ENCODE results near the gene MRPL2.
"Not testable (repeated sequence)": the region's sequence is repeated elsewhere in the genome, so short reads cannot be mapped to it uniquely, and the experiment has no call there.

Gene MRPL2

DNA sequence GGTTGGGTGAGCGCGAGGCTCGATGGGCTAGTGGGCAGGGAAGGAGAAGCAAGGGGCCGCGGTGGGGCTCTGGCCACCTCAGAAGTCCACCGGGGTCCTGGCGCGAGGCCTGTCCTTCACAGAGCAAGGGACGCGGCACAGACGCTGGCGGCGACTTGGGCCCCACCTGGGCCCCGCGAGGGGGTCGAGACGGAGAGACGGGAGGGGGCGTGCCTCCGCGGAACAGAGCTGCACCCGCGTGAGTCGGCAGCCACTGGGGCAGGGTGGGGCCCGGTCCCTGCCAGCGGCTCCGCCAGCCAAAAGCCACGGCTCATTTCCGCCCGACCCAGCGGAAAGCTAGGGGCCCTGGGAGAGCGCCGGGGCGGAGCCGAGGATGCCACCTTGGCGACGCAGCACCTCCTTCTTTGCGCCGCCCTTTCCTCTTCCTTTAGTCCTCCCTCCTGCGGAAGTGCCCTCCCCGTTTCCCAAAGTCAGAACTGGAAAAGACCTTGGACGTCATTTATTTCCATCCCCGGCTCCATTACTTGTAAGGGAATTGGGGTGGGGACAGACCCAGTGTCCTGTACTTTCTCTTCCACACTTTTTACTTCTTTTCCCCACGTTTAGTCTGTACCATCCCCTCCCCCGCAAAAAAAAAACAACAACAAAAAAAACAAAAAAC is 5.6 kb downstream of the MRPL2 start, which contains the start of gene CUL7:
CUL7 (minus strand) TSS at position 307 of the 661 bp plus-strand sequence. CDS start 1,063 bp downstream, outside the sequence.
- DNase-seq (ENCODE audit: low spot score), result peak; percentile 99

DNA sequence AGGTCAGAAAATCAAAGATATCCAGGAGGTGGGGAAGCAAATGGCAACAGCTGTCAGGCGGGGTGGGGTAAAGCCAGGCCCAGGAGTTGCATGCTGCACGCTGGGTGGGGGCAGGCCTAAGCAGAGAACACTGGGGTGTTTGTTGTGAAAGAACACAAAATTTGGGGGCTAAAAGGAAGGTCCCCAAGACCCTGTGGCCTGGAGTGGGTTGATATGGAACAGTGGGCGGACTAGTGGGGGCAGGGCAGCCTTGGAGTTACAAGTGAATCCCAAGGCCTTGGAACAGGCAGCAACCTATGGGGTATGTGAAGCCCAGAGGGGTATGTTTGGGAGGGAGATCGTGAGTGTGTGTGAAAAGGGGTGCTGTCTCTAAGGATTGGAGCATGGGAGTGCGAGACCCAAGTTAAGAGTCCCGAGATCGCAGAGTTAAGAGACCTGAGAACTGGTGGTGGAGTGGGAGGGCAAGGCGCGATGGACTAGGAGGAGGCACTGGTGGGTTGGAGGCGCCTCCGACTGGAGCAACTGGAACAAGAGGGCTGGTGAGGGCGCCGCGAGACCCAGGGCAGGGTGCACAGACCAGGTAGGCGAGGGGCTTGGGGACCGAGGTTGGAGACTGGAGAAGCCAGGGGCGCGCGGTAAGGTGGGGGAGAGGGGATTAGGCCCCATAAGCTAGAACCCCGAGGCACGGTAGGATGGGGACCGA is 6.2 kb downstream of the MRPL2 start:
- DNase-seq (ENCODE audit: low spot score), result peak; percentile 26

DNA sequence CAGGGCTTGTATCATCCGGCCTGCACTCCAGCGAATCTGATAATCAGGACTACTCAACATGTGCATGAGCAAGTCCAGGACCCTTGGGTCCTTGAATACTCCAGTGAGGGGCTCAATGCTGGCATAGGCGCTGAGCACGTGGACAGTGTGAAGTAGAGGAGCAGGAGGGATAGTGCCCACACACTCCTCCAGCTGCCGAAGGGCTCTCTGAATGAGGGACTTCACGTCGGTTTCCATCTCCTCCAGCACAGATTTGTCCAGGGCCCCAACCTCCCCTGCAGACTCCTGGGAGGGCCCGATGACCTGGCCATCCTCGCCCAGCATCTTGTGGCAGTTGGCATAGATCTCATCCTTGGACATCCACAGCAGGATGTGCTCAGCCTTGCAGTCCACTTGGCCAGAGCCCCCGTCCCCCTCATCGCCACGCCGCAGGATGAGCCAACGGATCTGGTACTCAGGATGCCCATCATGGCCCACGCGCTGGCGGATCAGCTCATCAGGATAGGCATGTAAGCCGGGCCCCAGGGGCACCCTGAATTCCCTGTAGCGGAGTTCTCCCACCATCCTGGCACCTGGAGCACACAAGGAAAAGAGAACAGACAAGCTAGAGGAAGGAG is 6.9 kb downstream of the MRPL2 start:
- no peak for DNase-seq (ENCODE audit: low spot score)

DNA sequence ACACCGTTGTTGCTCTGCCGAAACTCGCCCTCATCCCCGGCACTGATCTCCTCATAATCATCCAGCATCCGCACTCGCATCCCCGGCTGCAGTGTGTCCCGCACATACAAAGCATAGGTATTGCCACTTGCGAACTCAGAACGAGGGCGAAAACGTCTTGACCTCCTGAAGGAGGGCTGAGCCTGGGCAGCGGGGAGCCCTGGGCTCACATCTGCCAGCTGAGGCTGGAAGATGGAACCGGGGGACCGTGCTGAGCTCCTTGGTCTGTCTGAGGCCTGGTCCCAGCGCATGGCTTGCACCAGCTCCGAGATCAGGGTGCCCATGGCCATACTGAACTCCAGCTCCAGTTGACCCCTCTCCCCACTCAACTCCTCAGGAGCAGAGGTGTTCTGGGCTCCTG is 8.3 kb downstream of the MRPL2 start:
- DNase-seq (ENCODE audit: low spot score), result no peak

DNA sequence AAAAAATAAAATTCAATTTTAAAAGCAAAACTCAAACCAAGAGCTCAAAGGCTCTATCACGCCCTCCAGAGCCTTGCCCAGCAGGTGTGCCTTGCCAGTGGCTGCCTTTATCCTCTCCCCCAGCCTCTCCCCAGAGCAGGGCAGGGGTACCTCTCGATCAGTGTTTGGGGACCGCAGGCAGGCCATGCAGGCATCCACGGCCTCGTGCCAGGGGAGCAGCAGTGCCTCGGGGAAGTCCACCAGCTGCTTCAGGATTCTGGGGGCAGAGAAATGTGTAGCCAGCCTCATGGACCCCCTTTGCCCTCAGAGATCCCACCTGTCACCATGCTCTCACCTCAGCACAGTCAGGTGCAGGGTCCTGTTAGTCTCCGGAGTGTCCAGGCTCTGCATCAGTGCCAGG is 11.2 kb downstream of the MRPL2 start:
- DNase-seq (ENCODE audit: low spot score), result no peak

DNA sequence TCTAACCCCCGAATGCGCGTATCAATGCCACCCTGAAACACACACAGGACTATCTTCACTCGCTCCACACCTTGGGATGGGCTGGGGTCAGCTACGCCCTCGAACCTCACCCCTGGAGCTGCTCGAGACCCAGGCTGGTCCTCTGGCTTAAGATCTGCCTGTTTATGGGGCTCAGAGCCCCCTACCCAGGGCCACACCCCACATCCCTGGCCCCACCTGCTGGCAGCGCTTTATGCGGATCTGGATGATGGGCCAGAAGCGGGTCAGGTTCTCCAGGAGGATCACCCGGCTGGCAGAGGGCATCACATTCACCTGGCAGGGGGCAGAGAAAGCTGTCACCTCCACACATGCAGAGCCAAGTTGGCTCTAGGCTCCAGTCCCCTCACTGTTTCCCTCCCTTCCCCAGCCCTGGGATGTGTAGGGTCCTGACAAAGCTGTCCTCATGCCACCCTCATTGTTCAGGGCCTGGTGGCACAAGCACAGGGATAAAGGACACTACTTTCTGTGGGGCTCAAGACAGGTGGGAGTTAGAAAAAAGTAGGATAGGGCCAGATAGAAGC is 13.8 kb downstream of the MRPL2 start:
- no peak for DNase-seq (ENCODE audit: low spot score)

DNA sequence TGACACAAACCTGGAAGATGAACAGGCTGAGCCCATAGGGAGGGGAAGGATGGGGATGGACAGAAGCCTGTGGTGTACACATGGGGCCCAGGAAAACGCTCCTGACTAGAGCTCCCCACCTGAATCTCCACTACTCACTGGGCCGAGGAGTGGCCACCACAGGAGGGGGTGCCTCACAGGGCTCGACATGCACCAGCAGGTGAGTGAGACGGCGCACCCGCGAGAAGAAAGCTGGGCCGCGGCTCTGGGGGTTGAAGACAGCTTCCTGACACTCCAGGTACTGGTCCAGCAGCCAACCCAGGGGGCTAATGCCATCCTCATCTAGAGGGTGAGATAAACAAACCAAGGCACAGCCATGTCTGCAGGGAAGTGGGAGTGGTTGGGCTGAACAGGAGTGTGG is 15.9 kb downstream of the MRPL2 start:
- DNase-seq (ENCODE audit: low spot score), result no peak

DNA sequence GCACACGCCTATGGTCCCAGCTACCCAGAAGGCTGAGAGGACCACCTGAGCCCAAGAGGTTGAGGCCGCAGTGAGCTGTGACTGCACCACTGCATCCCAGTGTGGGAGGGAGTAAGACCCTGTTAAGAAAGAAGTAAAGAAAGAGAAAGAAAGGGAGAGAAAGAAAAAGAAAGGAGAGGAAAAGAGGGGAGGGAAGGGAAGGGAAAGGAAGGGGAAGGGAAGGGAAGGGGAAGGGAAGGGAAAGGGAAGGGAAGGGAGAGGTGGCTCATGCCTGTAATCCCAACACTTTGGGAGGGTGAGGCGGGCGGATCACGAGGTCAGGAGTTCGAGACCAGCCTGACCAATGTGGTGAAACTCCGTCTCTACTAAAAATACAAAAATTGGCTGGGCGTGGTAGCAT is 17.8 kb downstream of the MRPL2 start:
- DNase-seq (ENCODE audit: low spot score), result not testable (repeated sequence)

DNA sequence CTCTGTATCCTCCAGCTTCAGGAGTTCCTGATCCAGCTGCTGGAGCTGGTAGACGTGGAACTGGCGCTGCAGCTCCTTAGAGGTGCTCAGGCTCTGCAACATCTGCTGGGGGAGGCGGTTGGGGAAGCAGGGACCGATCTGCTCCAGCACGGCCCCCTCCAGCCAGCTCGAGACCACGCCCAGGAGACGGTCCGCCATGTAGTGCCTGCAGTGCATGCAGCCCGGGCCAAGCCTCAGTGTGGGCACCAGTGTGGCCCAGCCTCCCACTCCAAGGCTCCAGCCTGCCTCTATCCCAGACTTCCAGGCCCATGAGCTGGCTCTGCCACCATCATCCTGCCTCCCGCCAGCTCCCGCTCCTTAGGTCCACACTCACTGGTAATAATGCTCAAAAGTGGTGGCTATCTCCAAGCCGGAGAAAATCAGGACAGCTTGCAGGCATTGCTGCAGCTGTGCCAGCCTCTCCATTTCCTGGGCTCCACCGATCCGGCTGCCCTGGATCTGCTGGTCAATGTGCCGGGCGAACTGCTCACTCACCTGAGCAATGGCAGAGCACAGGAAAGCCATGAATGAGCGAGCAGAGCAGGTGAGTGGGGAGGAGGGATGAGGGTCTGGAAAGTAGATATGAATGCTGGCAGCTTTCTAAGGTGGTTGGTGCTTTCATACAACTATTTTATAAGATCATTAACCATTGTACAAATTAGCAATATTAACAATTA is 18.5 kb downstream of the MRPL2 start:
- no peak for DNase-seq (ENCODE audit: low spot score)

DNA sequence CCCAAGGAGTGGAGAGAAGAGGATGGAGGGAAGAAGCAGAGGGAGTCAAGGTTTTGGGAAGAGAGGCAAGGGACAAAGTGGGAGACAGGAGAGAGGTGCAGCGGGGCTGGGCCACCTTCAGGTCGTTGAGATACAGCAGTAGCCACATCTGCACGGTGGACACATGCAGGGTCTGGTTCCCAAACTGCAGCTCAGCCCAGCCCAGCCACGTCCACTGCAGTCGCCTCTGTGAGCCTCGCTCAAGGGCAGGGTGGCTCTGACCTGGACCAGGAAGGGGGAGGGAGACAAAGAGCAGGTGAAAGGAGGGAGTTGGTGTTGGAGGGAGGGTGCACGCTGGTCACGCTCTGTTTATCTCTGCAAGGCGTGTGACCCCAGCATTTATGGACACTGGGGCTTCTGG is 20.5 kb downstream of the MRPL2 start:
- DNase-seq (ENCODE audit: low spot score), result no peak

DNA sequence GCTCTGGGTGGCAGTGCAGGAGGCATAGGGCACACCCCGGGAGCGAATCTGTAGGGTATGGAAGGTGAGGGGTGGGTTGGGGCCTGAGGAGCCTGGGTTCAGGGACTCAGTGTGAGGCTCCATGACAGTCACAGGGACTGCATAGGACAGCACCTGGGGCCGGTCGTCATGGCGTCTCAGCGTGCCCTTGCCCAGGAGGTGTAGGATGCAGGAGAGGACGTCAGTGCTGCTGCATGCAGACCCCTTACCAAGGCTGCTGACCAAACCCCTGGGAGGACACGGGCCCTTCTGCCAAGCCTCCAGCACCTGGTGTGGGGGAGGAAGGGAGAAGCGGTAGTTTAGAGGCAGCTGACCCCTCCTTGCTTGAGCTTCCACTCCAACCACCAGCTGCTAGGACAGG is 21.5 kb downstream of the MRPL2 start:
- no peak for DNase-seq (ENCODE audit: low spot score)

DNA sequence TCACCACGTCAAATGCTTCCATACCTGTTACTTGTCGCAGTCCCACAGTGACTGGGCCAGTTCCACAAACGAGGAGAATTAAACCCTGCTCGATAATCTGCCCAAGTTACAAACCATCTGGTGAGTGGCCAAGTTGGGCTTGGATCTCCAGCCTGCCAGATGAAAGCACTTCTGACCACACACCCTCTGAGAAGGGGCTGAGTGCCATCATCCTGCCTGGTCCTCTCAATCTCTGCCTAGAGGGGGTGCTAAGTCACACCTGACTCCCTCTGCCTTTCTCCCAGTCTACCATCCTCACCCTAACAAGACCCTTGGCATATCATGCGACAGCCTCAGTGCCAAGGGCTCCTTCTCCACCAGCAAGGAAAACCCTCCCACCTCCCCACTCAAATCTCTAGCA is 22.0 kb downstream of the MRPL2 start:
- DNase-seq (ENCODE audit: low spot score), result no peak

DNA sequence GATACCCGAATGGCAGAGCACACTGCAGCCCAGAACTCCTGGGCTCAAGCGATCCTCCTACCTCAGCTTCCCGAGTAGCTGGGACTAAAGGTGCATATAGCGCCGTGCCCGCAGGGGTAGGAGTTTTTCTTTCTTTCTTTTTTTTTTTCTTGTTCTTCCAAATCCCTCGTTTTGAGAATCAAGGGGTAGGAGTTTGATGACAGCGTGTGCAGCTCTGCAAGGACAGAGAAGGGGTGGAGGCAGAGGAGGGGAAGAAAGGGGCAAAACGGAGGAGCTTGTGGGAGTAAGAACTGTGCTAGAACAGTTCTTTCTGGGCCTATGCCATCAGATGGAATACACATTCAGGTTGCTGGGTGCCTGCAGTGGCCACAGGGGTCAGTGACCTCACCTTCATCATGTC is 22.5 kb downstream of the MRPL2 start:
- DNase-seq (ENCODE audit: low spot score), result no peak

DNA sequence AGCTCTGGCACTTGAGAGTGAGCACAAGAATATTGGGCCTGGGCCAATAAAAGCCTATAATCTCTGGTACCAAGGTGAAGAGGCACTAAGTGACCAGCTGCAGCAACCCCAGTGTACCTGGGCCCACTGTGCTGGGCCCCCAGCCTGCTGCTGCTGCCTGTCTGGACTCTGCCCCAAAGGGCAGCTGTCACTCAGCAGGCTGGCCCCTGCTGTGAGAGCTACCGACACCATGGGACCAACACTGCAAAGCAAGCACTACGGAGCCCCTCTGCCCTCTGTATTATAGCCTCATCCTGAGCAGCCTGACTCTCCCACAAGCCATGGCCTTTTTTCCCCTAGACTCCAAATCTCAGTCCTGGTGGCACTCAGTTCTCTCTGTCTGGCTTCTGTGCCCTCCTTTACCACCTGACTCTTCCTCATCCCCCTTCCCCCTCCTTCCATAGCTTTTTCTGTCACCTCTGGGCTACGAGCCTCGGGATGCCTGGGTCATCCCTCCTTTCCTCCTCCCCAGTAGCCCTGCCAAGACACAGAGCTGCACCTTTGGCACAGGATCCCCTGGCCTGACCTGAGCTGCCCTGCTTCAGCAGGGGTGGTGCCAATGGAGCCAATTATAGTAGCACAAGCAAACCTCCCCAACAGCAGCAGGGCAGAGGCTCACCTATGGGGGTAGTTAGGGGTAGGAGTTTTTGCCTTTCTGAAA is 23.6 kb downstream of the MRPL2 start:
- DNase-seq (ENCODE audit: low spot score), result no peak

DNA sequence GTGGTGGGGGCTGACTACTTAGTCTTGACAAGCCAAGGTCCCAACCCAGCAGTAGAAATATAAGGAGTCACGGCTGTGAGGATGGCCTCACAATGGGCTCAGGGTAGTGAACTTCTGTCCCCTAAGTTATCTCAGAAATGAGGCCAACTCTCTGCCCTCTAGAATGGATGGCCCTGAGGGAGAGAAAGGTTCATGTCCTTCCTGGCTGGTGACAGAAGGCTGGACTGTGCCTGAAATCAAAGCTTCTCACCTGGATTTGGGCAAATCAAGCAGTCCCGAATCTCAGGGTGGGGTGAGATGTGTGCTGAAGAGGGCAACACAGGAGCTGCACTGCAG is 25.1 kb downstream of the MRPL2 start:
- DNase-seq (ENCODE audit: low spot score), result no peak

DNA sequence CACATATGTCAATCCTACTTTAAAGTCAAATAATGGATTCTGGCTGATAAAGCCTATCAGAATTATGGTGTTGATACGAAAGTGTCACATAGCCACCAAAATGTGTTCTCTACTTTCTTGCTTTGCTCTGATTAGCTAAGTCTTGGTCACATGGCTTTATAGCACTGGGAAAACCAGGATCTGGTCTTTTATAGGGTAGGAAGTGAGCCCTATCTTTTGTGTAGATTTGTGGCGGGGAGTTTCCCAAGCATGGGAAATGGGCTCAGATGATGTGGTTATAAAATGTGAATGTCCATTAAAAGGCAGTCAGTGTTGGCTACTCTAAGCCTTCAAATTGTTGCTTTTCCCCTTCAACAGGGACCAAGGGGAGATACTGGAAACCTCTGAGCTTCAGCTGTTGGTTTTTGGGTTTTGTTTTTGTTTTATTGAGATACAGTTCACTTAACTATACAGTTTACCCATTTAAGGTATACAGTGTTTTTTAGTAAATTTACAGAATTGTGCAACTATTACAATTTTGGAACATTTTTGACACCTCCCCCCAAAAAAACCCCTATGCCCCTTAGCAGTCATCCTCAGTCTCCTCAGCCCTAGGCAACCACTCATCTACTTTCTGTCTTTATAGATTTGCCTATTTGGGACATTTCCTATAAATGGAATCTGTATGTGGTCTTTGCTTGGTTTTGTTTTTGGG is 25.6 kb downstream of the MRPL2 start:
- no peak for DNase-seq (ENCODE audit: low spot score)

DNA sequence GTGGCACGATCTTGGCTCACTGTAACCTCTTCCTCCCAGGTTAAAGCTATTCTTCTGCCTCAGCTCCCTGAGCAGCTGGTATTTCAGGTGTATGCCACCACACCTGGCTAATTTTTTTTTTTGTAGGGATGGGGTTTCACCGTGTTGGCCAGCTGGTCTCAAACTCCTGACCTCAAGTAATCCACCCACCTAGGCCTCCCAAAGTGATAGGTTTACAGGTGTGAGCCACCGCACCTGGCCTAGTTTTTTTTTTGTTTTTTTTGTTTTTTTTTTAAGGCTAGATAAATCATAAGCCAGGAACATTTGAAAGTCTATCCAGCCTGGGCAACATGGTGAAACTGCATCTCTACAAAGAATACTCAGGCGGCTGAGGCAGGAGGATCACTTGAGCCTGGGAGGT is 26.9 kb downstream of the MRPL2 start:
- DNase-seq (ENCODE audit: low spot score), result no peak

DNA sequence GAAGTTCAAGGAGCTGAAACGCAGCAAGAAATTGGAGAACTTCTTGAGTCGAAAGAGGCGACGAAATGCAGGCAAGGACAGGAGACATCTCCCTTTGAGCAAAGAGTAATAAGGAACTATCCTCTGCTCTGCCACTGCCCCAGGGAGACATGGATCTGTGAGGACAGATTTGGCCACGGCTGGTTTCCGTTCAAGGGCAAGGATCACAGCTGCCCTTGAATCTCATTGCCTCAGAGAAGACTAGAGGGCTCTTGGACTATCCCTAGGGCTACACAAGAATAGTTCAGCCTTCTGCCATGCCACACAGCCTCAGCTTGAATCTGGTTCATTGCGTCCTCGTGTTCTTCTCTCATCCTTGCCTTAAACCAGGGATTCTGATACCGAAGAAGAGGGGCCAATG is 30.1 kb downstream of the MRPL2 start:
- DNase-seq (ENCODE audit: low spot score), result no peak

DNA sequence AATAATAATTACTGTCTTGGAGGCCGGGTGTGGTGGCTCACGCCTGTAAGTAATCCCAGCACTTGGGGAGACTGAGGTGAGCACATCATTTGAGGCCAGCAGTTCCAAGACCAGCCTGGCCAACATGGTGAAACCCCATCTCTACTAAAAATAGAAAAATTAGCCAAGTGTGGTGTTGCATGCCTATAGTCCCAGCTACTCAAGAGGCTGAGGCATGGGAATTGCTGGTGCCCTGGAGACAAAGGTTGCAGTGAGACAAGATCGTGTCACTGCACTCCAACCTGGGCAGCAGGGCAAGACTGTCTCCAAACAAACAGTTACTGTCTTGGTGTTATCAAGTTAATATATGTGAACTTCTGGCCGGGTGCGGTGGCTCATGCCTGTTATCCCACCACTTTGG is 32.9 kb downstream of the MRPL2 start:
- no peak for DNase-seq (ENCODE audit: low spot score)

DNA sequence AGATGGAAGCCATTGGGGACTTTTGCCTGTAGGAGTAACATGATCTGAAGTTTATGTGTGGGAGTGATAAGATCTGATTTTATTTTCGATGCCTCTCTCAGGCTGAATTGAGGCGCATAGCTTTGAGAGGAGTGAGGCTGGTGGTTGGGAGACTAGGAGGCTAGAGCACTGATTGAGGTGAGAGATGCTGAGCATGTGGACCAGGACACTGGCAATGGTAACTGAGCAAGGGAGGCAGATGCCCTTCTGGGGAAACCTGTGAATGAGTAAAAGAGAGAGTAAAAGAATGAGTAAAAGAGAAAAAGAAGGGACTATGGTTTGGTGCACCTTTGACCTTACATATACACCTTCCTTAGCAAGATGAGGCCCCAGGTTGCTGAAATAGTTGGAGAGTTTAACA is 34.8 kb downstream of the MRPL2 start:
- DNase-seq (ENCODE audit: low spot score), result no peak

DNA sequence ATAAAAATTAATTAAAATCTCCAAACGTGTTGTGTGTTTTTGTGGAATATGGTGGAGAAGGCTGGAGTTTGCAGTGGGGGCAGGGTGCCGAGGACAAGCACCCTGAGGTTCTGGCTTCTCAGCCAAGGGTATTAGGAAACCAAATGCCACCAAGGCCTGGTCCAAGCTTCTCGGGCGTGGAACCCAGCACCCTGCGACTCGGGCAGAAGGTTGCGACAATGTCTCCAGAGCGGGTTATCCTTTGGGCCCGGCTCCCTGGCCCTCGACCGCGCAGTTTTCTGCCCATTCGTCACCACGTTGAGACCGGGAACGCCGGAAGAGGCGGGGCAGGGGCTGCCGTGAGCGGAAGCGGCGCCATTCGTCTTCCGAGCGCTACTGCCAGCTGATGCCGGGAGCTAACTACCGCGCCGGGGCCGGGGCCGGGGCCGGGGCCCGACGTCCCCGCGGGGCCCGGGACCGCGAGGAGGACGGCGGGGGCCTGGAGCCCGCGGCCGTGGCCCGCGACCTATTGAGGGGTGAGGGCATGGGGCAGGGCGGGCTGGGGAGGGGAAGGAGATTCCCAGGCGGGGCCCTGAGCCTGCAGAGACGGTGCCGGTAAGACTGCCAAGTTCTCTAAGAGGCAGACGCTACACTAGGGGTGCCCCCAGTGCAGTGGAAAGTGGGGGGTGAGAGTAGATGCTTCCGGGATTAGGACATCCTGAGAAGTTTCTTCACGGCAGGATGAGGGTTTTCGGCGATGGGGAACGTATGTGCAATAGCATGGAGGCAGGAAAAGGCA is 37.8 kb downstream of the MRPL2 start, which contains the start of gene RRP36:
RRP36 (plus strand) TSS at position 354 of the 778 bp plus-strand sequence; CDS start at position 386, 32 bp downstream.
- DNase-seq (ENCODE audit: low spot score), result peak; percentile 89

All from AG08395 (cell line).